ENCODE results near the gene IRF2BP2.
A peak's percentile ranks its signal among the peaks of the same experiment; 100 is the strongest.

Gene IRF2BP2

DNA sequence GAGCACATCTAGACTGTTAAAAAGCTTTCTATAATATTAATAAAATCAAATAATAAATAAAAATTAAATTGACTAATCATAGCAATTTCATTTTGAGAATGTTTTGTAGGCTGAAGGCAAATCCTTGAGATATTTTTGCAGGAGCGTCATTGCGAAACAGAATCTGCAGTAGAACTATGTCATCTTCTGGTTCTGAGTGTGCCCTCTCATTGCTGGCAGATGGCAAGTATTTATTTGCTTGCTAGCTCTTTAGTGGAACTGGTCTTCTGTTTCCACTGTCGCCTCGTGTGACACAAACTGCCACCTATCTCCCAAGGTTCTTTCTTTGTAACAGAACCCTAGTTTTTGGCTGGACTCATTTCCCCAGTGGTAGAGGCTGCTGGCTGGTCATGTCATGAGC is 19.0 kb upstream of the IRF2BP2 start (continued):
- TF ChIP-seq ZNF214 (tag by site-specific recombination; IDR thresholded peaks at IDR 0.05; ENCODE audit: borderline replicate concordance) (no peak), ZBTB1 (tag by site-specific recombination; IDR thresholded peaks at IDR 0.05) (no peak), ZBTB44 (tag by site-specific recombination; IDR thresholded peaks at IDR 0.05) (no peak)
- TF ChIP-seq, protein P1, sequence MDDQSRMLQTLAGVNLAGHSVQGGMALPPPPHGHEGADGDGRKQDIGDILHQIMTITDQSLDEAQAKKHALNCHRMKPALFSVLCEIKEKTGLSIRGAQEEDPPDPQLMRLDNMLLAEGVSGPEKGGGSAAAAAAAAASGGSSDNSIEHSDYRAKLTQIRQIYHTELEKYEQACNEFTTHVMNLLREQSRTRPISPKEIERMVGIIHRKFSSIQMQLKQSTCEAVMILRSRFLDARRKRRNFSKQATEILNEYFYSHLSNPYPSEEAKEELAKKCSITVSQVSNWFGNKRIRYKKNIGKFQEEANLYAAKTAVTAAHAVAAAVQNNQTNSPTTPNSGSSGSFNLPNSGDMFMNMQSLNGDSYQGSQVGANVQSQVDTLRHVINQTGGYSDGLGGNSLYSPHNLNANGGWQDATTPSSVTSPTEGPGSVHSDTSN (CRISPR knock-in tag; IDR thresholded peaks at IDR 0.05) = no peak

GRCh38 chr1:234628089-234628488 is 18.1 kb upstream of the IRF2BP2 start:
- POLR2A ChIA-PET = interaction anchor here (1.3 kb wide), 1 partner anchor 18 kb away, joined by 4 read pairs; the partner anchor contains the start of gene IRF2BP2

GRCh38 chr1:234627009-234627950 is 17.3 kb upstream of the IRF2BP2 start:
- no peaks in the 10 kb centered on the region for H3K36me3 ChIP-seq (ENCODE audit: control insufficient read depth in 2 of 2, insufficient read depth in 1 of 2, low read length in 2 of 2)
- ChIA-PET POLR2A (no interaction called here), CTCF (interaction anchor here (0.8 to 1.1 kb wide), 2 partner anchors 415 to 456 kb away, joined by 3 to 6 read pairs; no protein-coding TSS in a partner anchor)
- no peaks in the 10 kb centered on the region for H3K4me1 ChIP-seq (ENCODE audit: control insufficient read depth, insufficient read depth, low read length)
- H3K4me3 ChIP-seq (ENCODE audit: low read depth, low read length) = no peak overlapping the region
- H3K9me3 ChIP-seq (ENCODE audit: control insufficient read depth, insufficient read depth, low read depth, low read length) = no peaks in the 10 kb centered on the region
- H3K27ac ChIP-seq (ENCODE audit: extremely low read depth, low read depth, low read length) = no peak overlapping the region
- TF ChIP-seq MYNN (tag by site-specific recombination; IDR thresholded peaks at IDR 0.05; ENCODE audit: borderline replicate concordance) (no peak), ZNF140 (tag by site-specific recombination; IDR thresholded peaks at IDR 0.05) (no peak), EGR2 (tag by site-specific recombination; IDR thresholded peaks at IDR 0.05; ENCODE audit: low read depth) (peak; percentile 44; the same call in 1 of the 2 replicates), ZFHX2 (tag by site-specific recombination; conservative IDR thresholded peaks at IDR 0.05) (peak; percentile 49), ZFP41 (tag by site-specific recombination; IDR thresholded peaks at IDR 0.05; ENCODE audit: borderline replicate concordance) (no peak), GLIS2 (tag by site-specific recombination; IDR thresholded peaks at IDR 0.05) (no peak), SCRT2 (tag by site-specific recombination; IDR thresholded peaks at IDR 0.05) (peak; percentile 69), ZNF214 (tag by site-specific recombination; IDR thresholded peaks at IDR 0.05; ENCODE audit: borderline replicate concordance) (no peak), ZNF670 (tag by site-specific recombination; IDR thresholded peaks at IDR 0.05; ENCODE audit: low read depth) (no peak), ZNF174 (tag by site-specific recombination; IDR thresholded peaks at IDR 0.05) (no peak), ZNF747 (tag by site-specific recombination; IDR thresholded peaks at IDR 0.05) (no peak), ZNF248 (tag by site-specific recombination; IDR thresholded peaks at IDR 0.05) (no peak), YY1 (tag by site-specific recombination; IDR thresholded peaks at IDR 0.05) (no peak), ZNF571 (tag by site-specific recombination; IDR thresholded peaks at IDR 0.05) (0 out of 2 replicates have a peak, but pooled peaks have one; percentile 39), SCRT1 (tag by site-specific recombination; IDR thresholded peaks at IDR 0.05; ENCODE audit: borderline replicate concordance) (0 out of 2 replicates have a peak, but pooled peaks have one; percentile 43)
- TF ChIP-seq, protein P2, sequence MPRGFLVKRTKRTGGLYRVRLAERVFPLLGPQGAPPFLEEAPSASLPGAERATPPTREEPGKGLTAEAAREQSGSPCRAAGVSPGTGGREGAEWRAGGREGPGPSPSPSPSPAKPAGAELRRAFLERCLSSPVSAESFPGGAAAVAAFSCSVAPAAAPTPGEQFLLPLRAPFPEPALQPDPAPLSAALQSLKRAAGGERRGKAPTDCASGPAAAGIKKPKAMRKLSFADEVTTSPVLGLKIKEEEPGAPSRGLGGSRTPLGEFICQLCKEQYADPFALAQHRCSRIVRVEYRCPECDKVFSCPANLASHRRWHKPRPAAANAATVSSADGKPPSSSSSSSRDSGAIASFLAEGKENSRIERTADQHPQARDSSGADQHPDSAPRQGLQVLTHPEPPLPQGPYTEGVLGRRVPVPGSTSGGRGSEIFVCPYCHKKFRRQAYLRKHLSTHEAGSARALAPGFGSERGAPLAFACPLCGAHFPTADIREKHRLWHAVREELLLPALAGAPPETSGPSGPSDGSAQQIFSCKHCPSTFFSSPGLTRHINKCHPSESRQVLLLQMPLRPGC (tag by site-specific recombination; IDR thresholded peaks at IDR 0.05) = no peak

More at GRCh38 chr1:234628089-234628488, 18.1 kb upstream of the IRF2BP2 start:
- Histone ChIP-seq H3K27ac (ENCODE audit: extremely low read depth, low read depth, low read length) (no peak overlapping the region), H3K4me3 (ENCODE audit: low read depth, low read length) (no peak overlapping the region), H3K4me1 (ENCODE audit: control insufficient read depth, insufficient read depth, low read length) (no peaks in the 10 kb centered on the region), H3K9me3 (ENCODE audit: control insufficient read depth, insufficient read depth, low read depth, low read length) (no peaks in the 10 kb centered on the region), H3K36me3 (ENCODE audit: control insufficient read depth in 2 of 2, insufficient read depth in 1 of 2, low read length in 2 of 2) (no peaks in the 10 kb centered on the region)
- TF ChIP-seq, protein P3, sequence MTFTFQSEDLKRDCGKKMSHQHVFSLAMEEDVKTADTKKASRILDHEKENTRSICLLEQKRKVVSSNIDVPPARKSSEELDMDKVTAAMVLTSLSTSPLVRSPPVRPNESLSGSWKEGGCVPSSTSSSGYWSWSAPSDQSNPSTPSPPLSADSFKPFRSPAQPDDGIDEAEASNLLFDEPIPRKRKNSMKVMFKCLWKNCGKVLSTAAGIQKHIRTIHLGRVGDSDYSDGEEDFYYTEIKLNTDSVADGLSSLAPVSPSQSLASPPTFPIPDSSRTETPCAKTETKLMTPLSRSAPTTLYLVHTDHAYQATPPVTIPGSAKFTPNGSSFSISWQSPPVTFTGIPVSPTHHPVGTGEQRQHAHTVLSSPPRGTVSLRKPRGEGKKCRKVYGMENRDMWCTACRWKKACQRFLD (tag by site-specific recombination; IDR thresholded peaks at IDR 0.05) = no peak
- TF ChIP-seq PRDM6 (tag by site-specific recombination; IDR thresholded peaks at IDR 0.05) = peak; percentile 45
- CTCF ChIA-PET = interaction anchor here (1.4 kb wide), 1 partner anchor 415 kb away, joined by 3 read pairs; no protein-coding TSS in a partner anchor

All from HEK293 (cell line).